ENCODE results near the gene PARS2.
A peak's percentile ranks its signal among the peaks of the same experiment; 100 is the strongest.
"Not testable (repeated sequence)": the region's sequence is repeated elsewhere in the genome, so short reads cannot be mapped to it uniquely, and the experiment has no call there.

The PARS2 gene

GRCh38 chr1:54782588-54782987 is 18.3 kb upstream of the PARS2 start:
- no peak for TF ChIP-seq CTCF (conservative IDR thresholded peaks at IDR 0.05; ENCODE audit: control insufficient read depth, insufficient read depth, low read depth, low read length)
- DNase-seq (ENCODE audit: low read depth): no peak
- no peak overlapping the region for H3K4me3 ChIP-seq (ENCODE audit: control insufficient read depth, low read depth, low read length)

GRCh38 chr1:54782156-54782555 is 17.8 kb upstream of the PARS2 start:
- DNase-seq (ENCODE audit: low read depth): no peak
- no peak for TF ChIP-seq CTCF (conservative IDR thresholded peaks at IDR 0.05; ENCODE audit: control insufficient read depth, insufficient read depth, low read depth, low read length)
- H3K4me3 ChIP-seq (ENCODE audit: control insufficient read depth, low read depth, low read length): no peak overlapping the region

- no peak for DNase-seq (ENCODE audit: low read depth)
- no peak for TF ChIP-seq CTCF (conservative IDR thresholded peaks at IDR 0.05; ENCODE audit: control insufficient read depth, insufficient read depth, low read depth, low read length)
- no peak overlapping the region for H3K4me3 ChIP-seq (ENCODE audit: control insufficient read depth, low read depth, low read length)
These were observed 16.9 kb upstream of the PARS2 start for GRCh38 chr1:54781023-54781723.

GRCh38 chr1:54777431-54777830 is 13.1 kb upstream of the PARS2 start:
- no peak overlapping the region for H3K4me3 ChIP-seq (ENCODE audit: control insufficient read depth, low read depth, low read length)
- DNase-seq (ENCODE audit: low read depth): no peak
- TF ChIP-seq CTCF (conservative IDR thresholded peaks at IDR 0.05; ENCODE audit: control insufficient read depth, insufficient read depth, low read depth, low read length): no peak

GRCh38 chr1:54777011-54777410 is 12.7 kb upstream of the PARS2 start:
- no peak for TF ChIP-seq CTCF (conservative IDR thresholded peaks at IDR 0.05; ENCODE audit: control insufficient read depth, insufficient read depth, low read depth, low read length)
- DNase-seq (ENCODE audit: low read depth): no peak
- H3K4me3 ChIP-seq (ENCODE audit: control insufficient read depth, low read depth, low read length): no peak overlapping the region

- H3K4me3 ChIP-seq (ENCODE audit: control insufficient read depth, low read depth, low read length); DNase-seq (ENCODE audit: low read depth): not testable (repeated sequence)
These were observed 11.8 kb upstream of the PARS2 start for GRCh38 chr1:54775828-54776721.

GRCh38 chr1:54774820-54775498 is 10.6 kb upstream of the PARS2 start:
- peak; percentile 37 for DNase-seq (ENCODE audit: low read depth)

More at GRCh38 chr1:54774820-54775498, 10.6 kb upstream of the PARS2 start:
- no peak for TF ChIP-seq CTCF (conservative IDR thresholded peaks at IDR 0.05; ENCODE audit: control insufficient read depth, insufficient read depth, low read depth, low read length)
- no peak overlapping the region for H3K4me3 ChIP-seq (ENCODE audit: control insufficient read depth, low read depth, low read length)
